Fibroblast of the aortic adventitia (primary cell): ENCODE measurements around the gene NUP155. TPM values are rescaled to one million over a fixed set of nuclear protein-coding genes. Genes with fewer than 3 reads are reported as not detected.

ENCODE experiments used
- DNase-seq: peaks from one replicate; pipeline ENCODE4 v3.0.0-alpha.2; 2010; ENCODE audit warnings: low read depth
- H3K4me3 ChIP-seq: 2 replicates; pipeline ENCODE4 v1.5.1; 2011; ENCODE audit warnings: low read depth, mild to moderate bottlenecking, control low read depth, low read length, moderate library complexity
- small RNA-seq: library from RNA; depleted of rRNA; stranded (forward); fragments of <200 nt; gene quantifications from one replicate; pipeline ENCODE3, GENCODE V24; 2012
- total RNA-seq: library from RNA; depleted of rRNA; stranded (reverse); fragments of >200 nt; gene quantifications from 2 replicates; pipeline ENCODE4 v1.2.3, GENCODE V29; 2012; ENCODE audit warnings: low replicate concordance
- TF ChIP-seq, protein P1 (sequence below): IDR thresholded peaks from 2 replicates; pipeline ENCODE4 v1.5.1; 2011; ENCODE audit warnings: mild to moderate bottlenecking, low read length, control low read depth, inconsistent platforms; ENCODE audit not compliant: insufficient read depth

NUP155 gene
- total RNA-seq, 1 donor = 62.0 TPM

DNA sequence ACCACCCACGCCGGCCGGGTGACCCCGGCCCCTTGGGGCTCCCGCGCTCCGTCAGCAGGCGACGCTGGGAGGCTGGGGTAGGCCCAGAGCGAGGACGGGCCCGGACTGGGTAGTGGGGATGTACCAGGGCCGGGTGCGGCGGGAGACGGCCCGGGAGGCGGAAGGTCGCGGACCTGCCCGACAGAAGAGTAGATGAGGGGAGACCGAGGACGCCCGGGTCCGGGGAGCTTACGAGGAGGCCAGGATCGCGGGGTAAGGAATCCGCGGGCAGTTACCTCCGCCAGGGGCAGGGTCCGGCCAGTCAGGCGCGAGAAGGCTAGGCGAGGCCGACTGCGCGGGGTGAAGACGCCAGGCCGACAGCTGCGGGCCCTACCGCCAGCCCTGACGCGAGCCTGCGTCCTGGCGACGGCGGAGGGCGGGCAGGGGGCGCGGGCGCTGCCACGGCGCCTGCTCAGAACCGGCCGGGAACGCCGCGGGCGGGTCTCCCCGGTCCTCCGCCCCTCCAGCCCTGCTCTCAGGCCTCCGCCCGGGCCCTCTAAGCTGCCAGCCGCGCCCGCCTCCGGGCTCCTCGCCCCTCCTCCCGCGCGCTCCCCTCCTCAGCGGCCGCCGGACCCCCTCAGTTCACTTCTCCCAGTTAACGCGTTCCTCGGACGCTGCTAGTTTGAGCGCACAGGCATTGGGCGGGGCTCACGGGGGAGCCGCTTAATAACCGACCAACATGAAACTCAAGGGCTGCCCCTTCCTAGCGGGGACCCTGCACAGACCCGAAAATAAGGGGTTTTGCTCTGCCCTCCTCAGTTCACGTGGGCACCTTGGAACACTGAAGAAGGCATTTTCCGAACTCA, 121.7 kb downstream of the NUP155 start, which contains the start of gene CPLANE1:
TSS of gene CPLANE1 (minus strand) at position 407 of the 845 bp plus-strand sequence. CDS start 1,678 bp downstream, outside the sequence.
- peak; percentile 72 for DNase-seq
- peak within 1 kb of the TSS; percentile 84 for H3K4me3 ChIP-seq
- TF ChIP-seq, protein P1, sequence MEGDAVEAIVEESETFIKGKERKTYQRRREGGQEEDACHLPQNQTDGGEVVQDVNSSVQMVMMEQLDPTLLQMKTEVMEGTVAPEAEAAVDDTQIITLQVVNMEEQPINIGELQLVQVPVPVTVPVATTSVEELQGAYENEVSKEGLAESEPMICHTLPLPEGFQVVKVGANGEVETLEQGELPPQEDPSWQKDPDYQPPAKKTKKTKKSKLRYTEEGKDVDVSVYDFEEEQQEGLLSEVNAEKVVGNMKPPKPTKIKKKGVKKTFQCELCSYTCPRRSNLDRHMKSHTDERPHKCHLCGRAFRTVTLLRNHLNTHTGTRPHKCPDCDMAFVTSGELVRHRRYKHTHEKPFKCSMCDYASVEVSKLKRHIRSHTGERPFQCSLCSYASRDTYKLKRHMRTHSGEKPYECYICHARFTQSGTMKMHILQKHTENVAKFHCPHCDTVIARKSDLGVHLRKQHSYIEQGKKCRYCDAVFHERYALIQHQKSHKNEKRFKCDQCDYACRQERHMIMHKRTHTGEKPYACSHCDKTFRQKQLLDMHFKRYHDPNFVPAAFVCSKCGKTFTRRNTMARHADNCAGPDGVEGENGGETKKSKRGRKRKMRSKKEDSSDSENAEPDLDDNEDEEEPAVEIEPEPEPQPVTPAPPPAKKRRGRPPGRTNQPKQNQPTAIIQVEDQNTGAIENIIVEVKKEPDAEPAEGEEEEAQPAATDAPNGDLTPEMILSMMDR = peak; percentile 1

DNA sequence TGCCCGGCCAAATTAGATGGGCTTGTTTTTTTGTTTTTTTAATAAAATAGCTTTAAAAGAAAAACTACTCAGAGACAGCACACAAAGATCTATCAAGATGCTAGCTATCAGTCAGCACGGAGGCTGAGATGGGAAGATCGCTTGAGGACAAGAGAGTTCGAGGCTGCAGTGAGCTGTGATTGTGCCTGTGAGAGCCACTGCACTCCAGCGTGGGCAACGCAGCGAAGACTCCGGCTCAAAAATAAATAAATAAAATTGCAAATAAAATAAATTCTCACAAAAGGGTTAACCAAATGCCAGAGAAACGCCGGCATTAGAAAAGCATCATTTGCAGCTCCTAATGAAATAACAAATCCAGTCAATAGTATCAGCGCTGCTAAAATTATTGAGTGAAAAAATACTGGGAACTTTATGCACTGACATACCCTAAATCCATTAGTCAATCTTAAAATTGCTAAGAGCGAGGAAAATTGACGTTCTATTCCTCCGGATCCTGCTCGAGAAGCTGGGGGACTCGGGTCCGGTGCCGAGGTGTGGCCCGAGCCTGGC, 122.4 kb downstream of the NUP155 start:
- TF ChIP-seq, protein P1 = no peak
- DNase-seq = peak; percentile 25
- peak overlapping the region; percentile 84 for H3K4me3 ChIP-seq

DNA sequence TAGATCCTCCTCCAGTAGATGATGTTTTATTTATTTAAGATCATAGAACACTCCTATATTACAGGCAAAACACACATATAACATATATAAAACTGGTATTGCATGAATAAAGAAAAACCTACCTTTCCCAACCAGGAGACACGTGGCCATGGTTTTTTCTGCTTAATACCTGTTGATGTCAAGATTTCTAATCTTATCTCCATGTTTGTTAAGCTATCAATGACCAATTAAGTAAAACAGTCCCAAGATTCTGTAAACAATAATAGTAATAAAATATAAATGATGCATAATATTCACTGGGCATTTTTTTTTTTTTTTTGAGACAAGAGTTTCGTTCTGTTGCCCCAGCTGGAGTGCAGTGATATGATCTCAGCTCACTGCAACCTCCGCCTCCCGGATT, 123.4 kb downstream of the NUP155 start:
- no peak for DNase-seq
- no peak overlapping the region for H3K4me3 ChIP-seq
- TF ChIP-seq, protein P1 = no peak

DNA sequence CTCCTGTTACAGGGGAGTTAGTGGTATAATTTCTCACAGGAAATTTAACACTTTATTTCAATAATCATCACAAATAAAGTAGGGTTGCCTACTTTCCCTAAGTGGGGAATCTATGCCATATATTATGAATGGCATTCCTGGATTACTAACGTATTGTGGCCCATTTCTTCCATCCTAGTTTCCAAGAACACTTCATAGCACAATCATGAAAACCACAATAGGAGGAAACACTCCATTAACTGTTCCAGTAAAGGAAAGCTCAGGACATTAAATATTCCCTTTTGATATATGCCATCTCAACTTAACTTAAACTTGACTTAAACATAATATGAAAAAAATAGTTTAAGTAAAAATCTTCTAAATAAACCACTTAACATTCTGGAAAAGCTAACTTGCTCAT, 123.9 kb downstream of the NUP155 start:
- DNase-seq = no peak
- H3K4me3 ChIP-seq = no peak overlapping the region
- TF ChIP-seq, protein P1 = no peak

Small RNAs within 50 kb of the gene (small RNA-seq; reads per million reads assigned to genes)
- not detected for gene RNU7-75P

Other genes with a start within 250 kb of the NUP155 start
- gene CPLANE1, start 121.7 kb downstream of the NUP155 start, total RNA-seq = 34.6 and 37.4 TPM in 2 replicates
- gene WDR70, start 8.2 kb upstream of the NUP155 start, total RNA-seq = 24.6 and 79.1 TPM in 2 replicates